Naive thymus-derived CD4-positive, alpha-beta T cell (primary cell): Measurements from ENCODE around the gene CITED4. TPM values are rescaled to one million over a fixed set of nuclear protein-coding genes. Genes with fewer than 3 reads are reported as not detected.

Source experiments
- ATAC-seq: fragments of 150-1000 bp; cut with Tn5 transposase; 2 replicates; pipeline ENCODE4 v1.10.0; 2021; ENCODE audit warnings: mild to moderate bottlenecking, moderate library complexity
- CTCF ChIA-PET: fragments of 350-600 bp; sonication (Branson Sonifier 250); formaldehyde crosslinking; loops from one replicate; lab custom pipeline; 2021; ENCODE audit warnings: antibody characterized with exemption; lab: Charles Lee
- POLR2A ChIA-PET: fragments of 350-600 bp; sonication (Branson Sonifier 250); formaldehyde crosslinking; loops from one replicate; lab custom pipeline; 2021; ENCODE audit warnings: antibody characterized with exemption, inconsistent platforms; lab: Charles Lee
- DNase-seq, 9 donors: peaks; one replicate each; pipeline versions ENCODE4 v3.0.0 to v3.0.0-alpha.2; 2020 to 2022; ENCODE audit warnings: mixed read lengths in 1 of 9
- H3K27ac ChIP-seq: one replicate; pipeline ENCODE4 v1.7.0; 2013; ENCODE audit warnings: mild to moderate bottlenecking, low read depth, low read length, moderate library complexity
- H3K27me3 ChIP-seq, 2 donors: one replicate each; pipeline ENCODE4 v1.7.0; 2013; ENCODE audit warnings: low read length in 2 of 2, mild to moderate bottlenecking in 2 of 2, moderate library complexity in 2 of 2; ENCODE audit not compliant: control insufficient read depth in 2 of 2, insufficient read depth in 2 of 2
- H3K36me3 ChIP-seq, 3 experiments: 1 replicate in 2 of 3; 2 replicates in 1 of 3; pipeline ENCODE4 v1.7.0; 2013; ENCODE audit warnings: low read length in 3 of 3, mild to moderate bottlenecking in 3 of 3, moderate library complexity in 1 of 3; ENCODE audit not compliant: insufficient read depth in 3 of 3, control insufficient read depth in 2 of 3
- H3K4me1 ChIP-seq, 2 donors: one replicate each; pipeline ENCODE4 v1.7.0; 2013; ENCODE audit warnings: low read length in 2 of 2, mild to moderate bottlenecking in 2 of 2, moderate library complexity in 1 of 2; ENCODE audit not compliant: control insufficient read depth in 2 of 2, insufficient read depth in 2 of 2
- H3K4me3 ChIP-seq: 2 replicates; pipeline ENCODE4 v1.7.0; 2013; ENCODE audit warnings: mild to moderate bottlenecking, low read length
- H3K9me3 ChIP-seq, 3 experiments: 1 replicate in 2 of 3; 2 replicates in 1 of 3; pipeline ENCODE4 v1.7.0; 2013; ENCODE audit warnings: low read length in 3 of 3; ENCODE audit not compliant: control insufficient read depth in 2 of 3
- H3K27ac Mint-ChIP-seq, 9 donors: one replicate each; pipeline ENCODE4 v1.8.0; 2020 to 2022; ENCODE audit warnings: mixed read lengths in 9 of 9, mild to moderate bottlenecking in 8 of 9, moderate library complexity in 5 of 9, inconsistent platforms in 2 of 9
- H3K27me3 Mint-ChIP-seq, 5 donors: one replicate each; pipeline ENCODE4 v1.8.0; 2021 to 2022; ENCODE audit warnings: mixed read lengths in 5 of 5, mild to moderate bottlenecking in 1 of 5
- H3K36me3 Mint-ChIP-seq, 5 donors: one replicate each; pipeline ENCODE4 v1.8.0; 2020 to 2022; ENCODE audit warnings: mixed read lengths in 5 of 5, mild to moderate bottlenecking in 3 of 5, inconsistent platforms in 1 of 5
- H3K4me1 Mint-ChIP-seq, 7 donors: one replicate each; pipeline ENCODE4 v1.8.0; 2020 to 2022; ENCODE audit warnings: mixed read lengths in 7 of 7, mild to moderate bottlenecking in 3 of 7, inconsistent platforms in 1 of 7
- H3K4me3 Mint-ChIP-seq, 10 donors: one replicate each; pipeline ENCODE4 v1.8.0; 2020 to 2022; ENCODE audit warnings: mild to moderate bottlenecking in 10 of 10, mixed read lengths in 10 of 10, moderate library complexity in 6 of 10, inconsistent platforms in 2 of 10
- H3K9me3 Mint-ChIP-seq, 11 donors: one replicate each; pipeline ENCODE4 v1.8.0; 2020 to 2022; ENCODE audit warnings: mixed read lengths in 11 of 11, mild to moderate bottlenecking in 4 of 11, inconsistent platforms in 1 of 11, moderate library complexity in 1 of 11
- intact Hi-C, 2 donors: fragments of 100-400 bp; cut with micrococcal nuclease; formaldehyde crosslinking; loops; one replicate each; pipeline ENCODE4 v1.15.1; 2023
- polyA plus RNA-seq, 2 donors: library from polyadenylated mRNA; unstranded; fragments of 300-500 nt; fragmentation: Illumina TruSeq; gene quantifications; one replicate each; pipeline ENCODE4 v1.2.3, GENCODE V29; 2021
- total RNA-seq, 6 experiments: library from RNA in 5 of 6; stranded (reverse) in 5 of 6; gene quantifications; 1 replicate in 5 of 6; 2 replicates in 1 of 6; pipeline ENCODE4 v1.2.3 and lab custom pipeline; 2021 to 2026

Gene CITED4
- total and polyA plus RNA-seq, 7 experiments from 2014 or later: 20.5 to 42.8 (median 28.9) TPM

DNA sequence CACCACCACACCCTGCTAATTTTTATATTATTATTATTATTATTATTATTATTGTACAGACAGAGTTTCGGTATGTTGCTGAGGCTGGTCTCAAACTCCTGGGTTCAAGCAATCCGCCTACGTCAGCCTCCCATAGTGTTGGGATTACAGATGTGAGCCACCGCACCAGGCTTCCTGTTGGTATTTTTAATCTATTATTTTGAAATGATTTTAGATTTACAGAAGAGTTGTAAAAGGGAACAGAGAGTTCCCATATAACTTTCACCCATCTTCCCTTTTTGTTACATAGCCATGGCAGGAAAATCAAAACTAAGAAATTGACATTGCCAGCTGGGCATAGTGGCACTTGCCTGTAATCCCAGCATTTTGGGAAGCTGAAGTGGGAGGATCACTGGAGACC is 42.9 kb upstream of the CITED4 start:
- Mint-ChIP-seq H3K27ac (no peak overlapping the region), H3K27me3 (peaks cover 0 to 16% (median 0%) of the 10 kb centered on the region in 5 donors), H3K4me3 (no peak overlapping the region), H3K4me1 (peaks cover 0 to 1% (median 0%) of the 10 kb centered on the region in 7 donors), H3K36me3 (no peaks in the 10 kb centered on the region), H3K9me3 (no peaks in the 10 kb centered on the region)
- H3K27ac ChIP-seq: no peak overlapping the region
- intact Hi-C loops: no loop called here
- ChIA-PET CTCF (no interaction called here), POLR2A (interaction anchor here (0.6 to 0.7 kb wide), 2 partner anchors 30 to 32 kb away, joined by 3 read pairs; no protein-coding TSS in a partner anchor)
- H3K4me3 ChIP-seq: no peak overlapping the region
- no peaks in the 10 kb centered on the region for H3K9me3 ChIP-seq
- no peak for ATAC-seq
- H3K27me3 ChIP-seq: no peaks in the 10 kb centered on the region
- H3K4me1 ChIP-seq: no peaks in the 10 kb centered on the region
- H3K36me3 ChIP-seq: no peaks in the 10 kb centered on the region
- DNase-seq: no peak

DNA sequence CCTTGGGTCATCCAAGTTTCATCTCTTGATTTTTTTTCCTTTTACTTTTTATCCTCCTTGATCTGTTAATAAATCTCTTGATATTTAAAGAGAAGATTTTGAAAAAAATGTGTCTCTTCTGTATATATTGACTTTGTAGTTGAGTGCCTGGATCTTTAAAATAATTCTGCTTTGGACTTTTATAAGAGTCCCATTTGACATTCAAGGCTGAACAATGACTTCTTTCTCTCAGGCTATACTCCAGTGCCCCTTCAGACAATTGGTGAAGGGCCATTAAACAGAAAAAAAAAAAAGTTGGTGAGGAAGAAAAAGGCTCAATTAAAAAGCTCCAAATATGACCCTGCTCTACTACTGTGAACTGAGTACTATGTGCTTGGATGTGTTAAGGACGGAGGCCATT is 40.9 kb upstream of the CITED4 start:
- no peaks in the 10 kb centered on the region for H3K4me1 ChIP-seq
- POLR2A ChIA-PET: no interaction called here
- Mint-ChIP-seq H3K27me3 (peaks cover 0 to 16% (median 0%) of the 10 kb centered on the region in 5 donors), H3K36me3 (no peaks in the 10 kb centered on the region), H3K4me1 (peaks cover 0 to 1% (median 0%) of the 10 kb centered on the region in 7 donors), H3K27ac (no peak overlapping the region), H3K4me3 (no peak overlapping the region), H3K9me3 (no peaks in the 10 kb centered on the region)
- no peaks in the 10 kb centered on the region for H3K9me3 ChIP-seq
- H3K36me3 ChIP-seq: no peaks in the 10 kb centered on the region
- ATAC-seq: no peak
- intact Hi-C loops: no loop called here
- no peaks in the 10 kb centered on the region for H3K27me3 ChIP-seq
- no peak overlapping the region for H3K27ac ChIP-seq
- CTCF ChIA-PET: no interaction called here
- no peak overlapping the region for H3K4me3 ChIP-seq
- DNase-seq: no peak

DNA sequence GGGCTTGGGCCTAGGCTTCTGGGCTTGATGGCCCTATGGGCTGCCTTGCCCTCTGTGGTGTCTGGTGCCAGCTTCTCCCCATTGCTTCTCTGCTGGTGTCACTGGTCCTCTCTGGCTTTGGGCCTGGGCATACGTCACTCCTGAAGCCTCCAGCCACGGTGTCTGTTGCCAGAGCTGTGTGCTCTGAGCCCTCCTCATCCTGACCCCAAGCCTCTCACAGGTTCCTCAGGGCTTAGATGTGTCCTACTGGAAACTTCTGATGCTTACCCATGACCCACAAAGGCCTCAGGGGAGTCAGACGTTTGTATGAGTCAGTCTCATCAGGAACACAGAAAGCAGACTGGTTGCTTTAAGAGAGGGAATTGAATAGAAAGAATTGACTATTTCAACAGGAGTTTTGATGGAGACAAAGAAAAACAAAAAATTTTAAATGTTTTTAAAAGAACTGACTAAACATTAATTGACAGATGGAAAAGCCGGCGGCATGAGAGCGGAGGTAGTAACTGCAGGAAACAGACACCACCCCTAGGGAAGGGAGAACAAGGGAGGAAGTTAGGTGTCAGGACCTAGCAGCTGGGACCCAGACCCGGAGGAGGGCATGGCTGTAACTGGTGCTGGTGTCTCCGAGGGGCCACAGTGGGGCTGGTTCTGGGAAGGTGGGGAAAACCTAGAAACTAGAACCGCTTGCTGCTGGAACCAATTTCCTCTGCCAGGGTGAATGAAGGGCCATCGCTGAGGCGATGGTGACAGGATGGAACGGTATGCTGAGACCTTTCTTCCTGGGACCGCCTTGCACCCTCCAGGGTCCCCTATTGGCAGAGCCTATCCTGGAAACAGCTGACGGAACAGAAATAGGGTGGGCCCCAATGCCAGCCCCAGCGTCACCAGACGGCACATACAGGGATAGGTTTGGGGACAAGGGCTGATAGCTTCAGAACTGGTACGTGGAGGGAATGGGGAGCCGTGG is 40.0 kb upstream of the CITED4 start:
- H3K27me3 ChIP-seq: no peaks in the 10 kb centered on the region
- intact Hi-C loops: no loop called here
- Mint-ChIP-seq H3K27me3 (peaks cover 0 to 16% (median 0%) of the 10 kb centered on the region in 5 donors), H3K4me1 (peaks cover 0 to 2% (median 0%) of the 10 kb centered on the region in 7 donors), H3K27ac (no peak overlapping the region), H3K9me3 (no peaks in the 10 kb centered on the region), H3K4me3 (no peak overlapping the region), H3K36me3 (no peaks in the 10 kb centered on the region)
- H3K4me3 ChIP-seq: no peak overlapping the region
- H3K9me3 ChIP-seq: no peaks in the 10 kb centered on the region
- DNase-seq (no peak), ATAC-seq (no peak)
- ChIA-PET CTCF (no interaction called here), POLR2A (no interaction called here)
- H3K36me3 ChIP-seq: no peaks in the 10 kb centered on the region
- H3K27ac ChIP-seq: no peak overlapping the region
- no peaks in the 10 kb centered on the region for H3K4me1 ChIP-seq

DNA sequence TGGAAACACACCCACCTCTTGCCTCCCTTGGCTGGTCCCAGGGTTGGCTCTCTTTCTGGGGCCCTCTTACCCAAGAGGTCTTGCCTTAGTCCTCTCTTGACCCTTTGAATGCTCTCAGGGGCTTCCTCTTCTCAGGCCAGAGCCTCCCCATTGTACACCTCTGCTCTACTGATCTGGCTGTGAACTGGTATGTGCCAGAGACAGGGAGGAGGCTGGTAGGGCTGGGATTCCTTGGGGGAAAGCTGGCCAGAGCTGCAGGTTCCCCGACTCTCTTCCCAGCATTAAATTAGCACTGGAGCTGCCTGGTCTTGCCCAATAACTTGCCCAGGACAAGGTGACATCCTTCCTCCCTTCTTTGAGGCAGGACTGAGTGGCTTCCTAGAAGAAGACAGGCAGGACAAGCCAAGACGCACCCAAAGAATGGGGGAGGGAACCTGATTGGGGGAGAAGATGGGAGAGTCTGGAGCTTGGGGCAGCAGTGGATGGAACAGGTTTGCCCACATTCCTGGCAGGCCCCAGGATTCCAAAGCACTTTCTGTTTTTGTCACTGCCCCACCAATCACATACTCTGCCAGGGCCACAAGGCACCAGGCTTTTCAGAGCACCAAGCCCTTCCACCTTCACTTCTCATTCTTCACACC is 37.2 kb upstream of the CITED4 start:
- no peak overlapping the region for H3K27ac ChIP-seq
- H3K4me3 ChIP-seq: no peak overlapping the region
- H3K27ac Mint-ChIP-seq: no peak overlapping the region
- no peaks in the 10 kb centered on the region for H3K36me3 ChIP-seq
- H3K4me3 Mint-ChIP-seq: no peak overlapping the region
- intact Hi-C loops: no loop called here
- peaks cover 0 to 4% (median 0%) of the 10 kb centered on the region in 3 experiments for H3K9me3 ChIP-seq
- H3K4me1 Mint-ChIP-seq: peaks cover 0 to 2% (median 0%) of the 10 kb centered on the region in 7 donors
- H3K36me3 Mint-ChIP-seq: peaks cover 0 to 9% (median 6%) of the 10 kb centered on the region in 5 donors
- H3K27me3 Mint-ChIP-seq: peaks cover 0 to 11% (median 0%) of the 10 kb centered on the region in 5 donors
- ATAC-seq: no peak
- no peaks in the 10 kb centered on the region for H3K4me1 ChIP-seq
- POLR2A ChIA-PET: no interaction called here
- no peaks in the 10 kb centered on the region for H3K27me3 ChIP-seq
- CTCF ChIA-PET: interaction anchor here (0.5 kb wide), 1 partner anchor 27 kb away, joined by 3 read pairs; no protein-coding TSS in a partner anchor
- peaks cover 0 to 17% (median 9%) of the 10 kb centered on the region in 11 donors for H3K9me3 Mint-ChIP-seq
- no peak for DNase-seq

DNA sequence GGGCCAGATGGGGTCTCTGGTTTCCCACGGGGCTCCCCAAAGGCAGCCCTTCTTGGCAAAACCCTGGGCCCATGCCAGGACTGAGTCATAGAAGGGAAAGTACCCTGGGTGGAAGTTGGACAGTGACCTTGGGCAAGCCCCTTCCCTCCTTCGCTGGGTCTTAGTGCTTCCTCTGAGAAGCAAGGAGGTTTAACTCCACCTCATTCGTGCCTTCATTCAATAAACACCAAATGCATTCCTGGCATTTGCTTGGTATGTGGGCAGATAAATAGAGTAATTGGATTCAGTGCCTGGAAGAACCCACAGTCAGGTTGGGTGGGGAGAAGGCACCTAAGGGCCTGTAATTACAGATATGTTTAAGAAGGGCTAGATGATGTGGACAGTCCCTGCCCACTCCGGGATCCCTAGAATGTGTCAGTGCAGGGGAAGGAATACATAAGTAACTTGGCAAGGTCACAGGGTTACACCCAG is 36.3 kb upstream of the CITED4 start:
- ChIA-PET CTCF (no interaction called here), POLR2A (no interaction called here)
- Mint-ChIP-seq H3K27ac (no peak overlapping the region), H3K4me1 (peaks cover 0 to 2% (median 0%) of the 10 kb centered on the region in 7 donors), H3K9me3 (peaks cover 0 to 26% (median 16%) of the 10 kb centered on the region in 11 donors), H3K4me3 (no peak overlapping the region), H3K36me3 (peaks cover 0 to 14% (median 9%) of the 10 kb centered on the region in 5 donors), H3K27me3 (peaks cover 0 to 10% (median 0%) of the 10 kb centered on the region in 5 donors)
- peaks cover 0 to 13% (median 0%) of the 10 kb centered on the region in 3 experiments for H3K9me3 ChIP-seq
- intact Hi-C loops: no loop called here
- peak; percentile 55 for ATAC-seq
- H3K27me3 ChIP-seq: no peaks in the 10 kb centered on the region
- no peak overlapping the region for H3K4me3 ChIP-seq
- DNase-seq: no peak
- H3K36me3 ChIP-seq: no peaks in the 10 kb centered on the region
- H3K4me1 ChIP-seq: no peaks in the 10 kb centered on the region
- no peak overlapping the region for H3K27ac ChIP-seq

DNA sequence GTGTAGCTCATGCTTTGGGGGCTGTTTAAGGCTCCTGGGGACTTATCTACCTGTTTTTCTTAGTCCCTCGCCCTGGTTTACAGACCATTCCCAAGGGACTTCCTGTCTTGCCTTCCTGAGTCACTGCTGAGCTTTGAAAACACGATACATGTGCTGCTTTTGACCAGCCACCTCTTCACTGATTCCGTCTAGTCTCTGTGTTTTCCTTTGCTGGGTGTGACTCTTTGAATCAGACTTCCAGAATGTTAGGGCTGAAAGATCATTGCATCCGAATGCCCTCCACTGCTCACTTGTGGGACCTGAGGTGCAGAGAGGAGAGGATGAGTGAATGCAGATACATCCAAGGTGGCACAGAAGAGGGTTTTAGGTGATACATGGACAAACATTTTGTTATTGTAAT is 35.4 kb upstream of the CITED4 start:
- ATAC-seq (no peak), DNase-seq (no peak)
- ChIA-PET CTCF (no interaction called here), POLR2A (no interaction called here)
- peaks cover 0 to 11% (median 0%) of the 10 kb centered on the region in 5 donors for H3K27me3 Mint-ChIP-seq
- Histone ChIP-seq H3K36me3 (no peaks in the 10 kb centered on the region), H3K9me3 (peaks cover 0 to 15% (median 0%) of the 10 kb centered on the region in 3 experiments), H3K4me1 (no peaks in the 10 kb centered on the region), H3K27ac (no peak overlapping the region), H3K27me3 (no peaks in the 10 kb centered on the region), H3K4me3 (no peak overlapping the region)
- peaks cover 0 to 36% (median 20%) of the 10 kb centered on the region in 11 donors for H3K9me3 Mint-ChIP-seq
- H3K4me3 Mint-ChIP-seq: no peak overlapping the region
- intact Hi-C loops: no loop called here
- no peak overlapping the region for H3K27ac Mint-ChIP-seq
- H3K36me3 Mint-ChIP-seq: peaks cover 0 to 14% (median 10%) of the 10 kb centered on the region in 5 donors
- H3K4me1 Mint-ChIP-seq: peaks cover 0 to 2% (median 0%) of the 10 kb centered on the region in 7 donors
